HEK293 (cell line): ENCODE results near the gene SAMD11.

Source experiments
- CTCF ChIA-PET: fragments of 350-600 bp; formaldehyde crosslinking; extraction: SDS; loops from one replicate; lab custom pipeline; 2021; ENCODE audit warnings: antibody characterized with exemption; lab: Yijun Ruan, JAX
- POLR2A ChIA-PET: fragments of 300-600 bp; formaldehyde crosslinking; extraction: SDS; loops from one replicate; lab custom pipeline; 2020; ENCODE audit warnings: antibody characterized with exemption, inconsistent platforms; lab: Yijun Ruan, JAX
- H3K27ac ChIP-seq: fragments of 200-500 bp; sonication (Bioruptor generic); 2 replicates; pipeline ENCODE4 v1.5.1; 2014; ENCODE audit warnings: low read depth, low read length, control low read depth, inconsistent platforms; ENCODE audit errors: extremely low read depth
- H3K36me3 ChIP-seq, 2 experiments: fragments of 200-500 bp in 1 of 2; sonication (Bioruptor generic) in 1 of 2; 1 replicate in 1 of 2; 2 replicates in 1 of 2; pipeline ENCODE4 v1.5.1; 2014 to 2017; ENCODE audit warnings: inconsistent platforms in 2 of 2, low read length in 2 of 2; ENCODE audit not compliant: control insufficient read depth in 2 of 2, insufficient read depth in 1 of 2
- H3K4me1 ChIP-seq: fragments of 200-500 bp; sonication (Bioruptor generic); 2 replicates; pipeline ENCODE4 v1.5.1; 2014; ENCODE audit warnings: mild to moderate bottlenecking, low read length, inconsistent platforms; ENCODE audit not compliant: control insufficient read depth, insufficient read depth
- H3K4me3 ChIP-seq: 2 replicates; pipeline ENCODE4 v1.5.1; 2011; ENCODE audit warnings: low read depth, mild to moderate bottlenecking, control low read depth, low read length, moderate library complexity
- H3K9me3 ChIP-seq: fragments of 200-500 bp; sonication (Bioruptor generic); 2 replicates; pipeline ENCODE4 v1.5.1; 2014; ENCODE audit warnings: low read depth, low read length, inconsistent platforms; ENCODE audit not compliant: control insufficient read depth, insufficient read depth
- BCL11B ChIP-seq: fragments of 450-650 bp; formaldehyde crosslinking; IDR thresholded peaks from 2 replicates; pipeline ENCODE4 v1.5.1; 2016; ENCODE audit warnings: low read depth, missing biosample characterization, missing genetic modification characterization
- GLIS2 ChIP-seq: fragments of 450-650 bp; formaldehyde crosslinking; IDR thresholded peaks from 2 replicates; pipeline ENCODE4 v1.5.1; 2016; ENCODE audit warnings: missing biosample characterization, missing genetic modification characterization
- IKZF3 ChIP-seq: fragments of 450-650 bp; IDR thresholded peaks from 2 replicates; pipeline ENCODE4 v1.5.0; 2018; ENCODE audit warnings: missing biosample characterization, mild to moderate bottlenecking, missing genetic modification characterization, moderate library complexity
- KLF10 ChIP-seq: fragments of 450-650 bp; IDR thresholded peaks from 2 replicates; pipeline ENCODE4 v1.5.1; 2018; ENCODE audit warnings: missing biosample characterization, mild to moderate bottlenecking, missing genetic modification characterization
- KLF8 ChIP-seq: fragments of 450-650 bp; formaldehyde crosslinking; IDR thresholded peaks from 2 replicates; pipeline ENCODE4 v1.5.1; 2016; ENCODE audit warnings: missing biosample characterization, missing genetic modification characterization
- KLF9 ChIP-seq: fragments of 450-650 bp; formaldehyde crosslinking; IDR thresholded peaks from 2 replicates; pipeline ENCODE4 v1.5.1; 2016; ENCODE audit warnings: missing biosample characterization, missing genetic modification characterization, low read depth
- PRDM10 ChIP-seq: fragments of 450-650 bp; formaldehyde crosslinking; IDR thresholded peaks from 2 replicates; pipeline ENCODE4 v1.5.1; 2016; ENCODE audit warnings: missing biosample characterization, missing genetic modification characterization
- RBAK ChIP-seq: fragments of 450-650 bp; formaldehyde crosslinking; IDR thresholded peaks from 2 replicates; pipeline ENCODE4 v1.5.1; 2016; ENCODE audit warnings: missing biosample characterization, missing genetic modification characterization
- SCRT1 ChIP-seq: fragments of 450-650 bp; formaldehyde crosslinking; IDR thresholded peaks from 2 replicates; pipeline ENCODE4 v1.5.1; 2016; ENCODE audit warnings: missing biosample characterization, missing genetic modification characterization, borderline replicate concordance
- SCRT2 ChIP-seq: fragments of 450-650 bp; formaldehyde crosslinking; IDR thresholded peaks from 2 replicates; pipeline ENCODE4 v1.5.1; 2016; ENCODE audit warnings: missing biosample characterization, missing genetic modification characterization
- SP3 ChIP-seq: fragments of 450-650 bp; formaldehyde crosslinking; IDR thresholded peaks from 2 replicates; pipeline ENCODE4 v1.5.1; 2016; ENCODE audit warnings: missing biosample characterization, missing genetic modification characterization
- SP7 ChIP-seq: fragments of 450-650 bp; formaldehyde crosslinking; IDR thresholded peaks from 2 replicates; pipeline ENCODE4 v1.5.1; 2016; ENCODE audit warnings: missing biosample characterization, missing genetic modification characterization
- ZBTB20 ChIP-seq: fragments of 450-650 bp; formaldehyde crosslinking; IDR thresholded peaks from 2 replicates; pipeline ENCODE4 v1.5.1; 2016; ENCODE audit warnings: missing biosample characterization, missing genetic modification characterization
- ZFP37 ChIP-seq: fragments of 450-650 bp; formaldehyde crosslinking; IDR thresholded peaks from 2 replicates; pipeline ENCODE4 v1.5.1; 2016; ENCODE audit warnings: missing biosample characterization, missing genetic modification characterization
- ZFP41 ChIP-seq: fragments of 450-650 bp; formaldehyde crosslinking; IDR thresholded peaks from 2 replicates; pipeline ENCODE4 v1.5.1; 2016; ENCODE audit warnings: missing biosample characterization, missing genetic modification characterization, borderline replicate concordance
- ZIC2 ChIP-seq: fragments of 450-650 bp; formaldehyde crosslinking; IDR thresholded peaks from 2 replicates; pipeline ENCODE4 v1.5.1; 2016; ENCODE audit warnings: missing biosample characterization, missing genetic modification characterization
- ZNF10 ChIP-seq: fragments of 450-650 bp; formaldehyde crosslinking; IDR thresholded peaks from 2 replicates; pipeline ENCODE4 v1.5.1; 2017; ENCODE audit warnings: missing biosample characterization, missing genetic modification characterization
- ZNF138 ChIP-seq: fragments of 450-650 bp; formaldehyde crosslinking; IDR thresholded peaks from 2 replicates; pipeline ENCODE4 v1.5.1; 2016; ENCODE audit warnings: missing biosample characterization, missing genetic modification characterization, borderline replicate concordance
- ZNF184 ChIP-seq: fragments of 450-650 bp; IDR thresholded peaks from 2 replicates; pipeline ENCODE4 v1.5.1; 2018; ENCODE audit warnings: missing biosample characterization, mild to moderate bottlenecking, missing genetic modification characterization
- ZNF24 ChIP-seq: fragments of 450-650 bp; formaldehyde crosslinking; IDR thresholded peaks from 2 replicates; pipeline ENCODE4 v1.5.1; 2016; ENCODE audit warnings: missing biosample characterization, missing genetic modification characterization
- ZNF248 ChIP-seq: fragments of 450-650 bp; formaldehyde crosslinking; IDR thresholded peaks from 2 replicates; pipeline ENCODE4 v1.5.1; 2017; ENCODE audit warnings: missing biosample characterization, missing genetic modification characterization
- ZNF510 ChIP-seq: fragments of 450-650 bp; formaldehyde crosslinking; IDR thresholded peaks from 2 replicates; pipeline ENCODE4 v1.5.1; 2018; ENCODE audit warnings: mild to moderate bottlenecking, missing genetic modification characterization, missing biosample characterization; ENCODE audit not compliant: insufficient replicate concordance
- ZNF555 ChIP-seq: fragments of 450-650 bp; formaldehyde crosslinking; conservative IDR thresholded peaks from 2 replicates; pipeline ENCODE4 v1.5.1; 2017; ENCODE audit warnings: missing biosample characterization, mild to moderate bottlenecking, missing genetic modification characterization, inconsistent platforms
- ZNF600 ChIP-seq: fragments of 450-650 bp; formaldehyde crosslinking; IDR thresholded peaks from 2 replicates; pipeline ENCODE4 v1.5.1; 2016; ENCODE audit warnings: missing biosample characterization, missing genetic modification characterization
- ZNF639 ChIP-seq: fragments of 450-650 bp; formaldehyde crosslinking; IDR thresholded peaks from 2 replicates; pipeline ENCODE4 v1.5.1; 2016; ENCODE audit warnings: missing biosample characterization, missing genetic modification characterization
- ZNF677 ChIP-seq: fragments of 450-650 bp; IDR thresholded peaks from 2 replicates; pipeline ENCODE4 v1.5.0; 2018; ENCODE audit warnings: missing biosample characterization, mild to moderate bottlenecking, missing genetic modification characterization, moderate library complexity
- ZNF692 ChIP-seq: fragments of 450-650 bp; formaldehyde crosslinking; IDR thresholded peaks from 2 replicates; pipeline ENCODE4 v1.5.1; 2016; ENCODE audit warnings: missing biosample characterization, missing genetic modification characterization
- ZSCAN18 ChIP-seq: fragments of 450-650 bp; formaldehyde crosslinking; IDR thresholded peaks from 2 replicates; pipeline ENCODE4 v1.5.1; 2016; ENCODE audit warnings: missing biosample characterization, missing genetic modification characterization
- ZSCAN30 ChIP-seq: fragments of 450-650 bp; IDR thresholded peaks from 2 replicates; pipeline ENCODE4 v1.5.1; 2018; ENCODE audit warnings: missing biosample characterization, mild to moderate bottlenecking, missing genetic modification characterization, moderate library complexity
- TF ChIP-seq, protein P1 (sequence below): fragments of 450-650 bp; formaldehyde crosslinking; IDR thresholded peaks from 2 replicates; pipeline ENCODE4 v1.5.1; 2016; ENCODE audit warnings: missing biosample characterization, missing genetic modification characterization

SAMD11 gene

GRCh38 chr1:942864-943533 lies 19.3 kb downstream of the SAMD11 start:
- Histone ChIP-seq H3K4me3 (peak overlapping the region; percentile 11), H3K9me3 (no peaks in the 10 kb centered on the region), H3K36me3 (peaks cover 0 to 56% of the 10 kb centered on the region in 2 experiments; a peak in 1 of 3 replicates), H3K4me1 (peaks cover 43% of the 10 kb centered on the region), H3K27ac (peak overlapping the region; percentile 98)
- ChIA-PET CTCF (interaction anchor here (0.6 to 1.3 kb wide), 3 partner anchors 8 to 349 kb away, joined by 3 to 4 read pairs (median 4); partner anchors contain the start of gene SAMD11), POLR2A (interaction anchor here (0.6 to 9.4 kb wide), 14 partner anchors 8 to 146 kb away, joined by 3 to 111 read pairs (median 12); partner anchors contain the start of genes PLEKHN1 and SAMD11)
- peak; percentile 70 for TF ChIP-seq ZNF692 (tag by site-specific recombination)
- TF ChIP-seq, protein P1, sequence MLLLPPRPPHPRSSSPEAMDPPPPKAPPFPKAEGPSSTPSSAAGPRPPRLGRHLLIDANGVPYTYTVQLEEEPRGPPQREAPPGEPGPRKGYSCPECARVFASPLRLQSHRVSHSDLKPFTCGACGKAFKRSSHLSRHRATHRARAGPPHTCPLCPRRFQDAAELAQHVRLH (tag by site-specific recombination) = no peak
- peak; percentile 88 for TF ChIP-seq GLIS2 (tag by site-specific recombination)
- TF ChIP-seq RBAK (tag by site-specific recombination) = no peak
- TF ChIP-seq ZNF248 (tag by site-specific recombination) = no peak
- peak; percentile 54; the same call in 1 of the 2 replicates for TF ChIP-seq ZFP41
- TF ChIP-seq ZNF184 (tag by site-specific recombination) = no peak; the same call in 1 of the 2 replicates
- TF ChIP-seq KLF10 (tag by site-specific recombination) = peak; percentile 66
- TF ChIP-seq IKZF3 = peak; percentile 75
- TF ChIP-seq ZFP37 = peak; percentile 72
- peak; percentile 32; the same call in 1 of the 2 replicates for TF ChIP-seq SP3 (tag by site-specific recombination)
- no peak for TF ChIP-seq ZNF555 (tag by site-specific recombination)
- no peak for TF ChIP-seq ZSCAN18
- peak; percentile 68; the same call in 1 of the 2 replicates for TF ChIP-seq ZSCAN30 (tag by site-specific recombination)
- no peak for TF ChIP-seq ZNF510
- TF ChIP-seq ZIC2 (tag by site-specific recombination) = peak; percentile 87
- peak; percentile 87 for TF ChIP-seq SP7
- peak; percentile 70 for TF ChIP-seq PRDM10 (tag by site-specific recombination)
- TF ChIP-seq SCRT1 (tag by site-specific recombination) = no peak; the same call in 1 of the 2 replicates
- peak; percentile 71 for TF ChIP-seq ZNF600 (tag by site-specific recombination)
- TF ChIP-seq ZNF138 (tag by site-specific recombination) = no peak
- TF ChIP-seq ZNF677 (tag by site-specific recombination) = 0 out of 2 replicates have a peak, but pooled peaks have one; percentile 11
- TF ChIP-seq ZNF10 (tag by site-specific recombination) = 0 out of 2 replicates have a peak, but pooled peaks have one; percentile 16
- TF ChIP-seq KLF9 = peak; percentile 56; the same call in 1 of the 2 replicates
- TF ChIP-seq ZNF24 (tag by site-specific recombination) = peak; percentile 80
- TF ChIP-seq SCRT2 (tag by site-specific recombination) = peak; percentile 57
- TF ChIP-seq ZNF639 = peak; percentile 80; the same call in 1 of the 2 replicates
- TF ChIP-seq BCL11B (tag by site-specific recombination) = peak; percentile 93
- TF ChIP-seq KLF8 = peak; percentile 99
- peak; percentile 64; the same call in 1 of the 2 replicates for TF ChIP-seq ZBTB20 (tag by site-specific recombination)
